ENCODE measurements around the gene THADA. TPM values are rescaled to one million over a fixed set of nuclear protein-coding genes. Genes with fewer than 3 reads are reported as not detected.

Gene THADA
- total RNA-seq, 1 donor from 2014 or later: 29.3 TPM

GRCh38 chr2:43438858-43439655 is 156.8 kb downstream of the THADA start:
- Histone ChIP-seq H3K9ac (no peak overlapping the region), H3K36me3 (no peaks in the 10 kb centered on the region), H3K4me3 (no peak overlapping the region), H3K79me2 (ENCODE audit: low read depth) (no peaks in the 10 kb centered on the region), H2AFZ (replicated peaks) (no peak overlapping the region), H3K27ac (no peak overlapping the region), H4K20me1 (ENCODE audit: low read depth) (no peaks in the 10 kb centered on the region), H3K9me3 (ENCODE audit: low read depth) (no peaks in the 10 kb centered on the region), H3K4me1 (no peaks in the 10 kb centered on the region), H3K27me3 (no peaks in the 10 kb centered on the region), H3K4me2 (no peak overlapping the region), H3F3A (ENCODE audit: low read depth) (no peaks in the 10 kb centered on the region)
- Mint-ChIP-seq H3K4me3 (no peak overlapping the region), H3K9me3 (no peaks in the 10 kb centered on the region), H3K4me1 (no peaks in the 10 kb centered on the region), H3K36me3 (peaks cover 3% of the 10 kb centered on the region), H3K27me3 (ENCODE audit: insufficient read depth, low read depth) (peaks cover 5% of the 10 kb centered on the region), H3K27ac (no peak overlapping the region)
- TF ChIP-seq CTCF (IDR thresholded peaks at IDR 0.05): no peak
- DNase-seq (ENCODE audit: low spot score): no peak

- Mint-ChIP-seq H3K9me3 (no peaks in the 10 kb centered on the region), H3K4me3 (no peak overlapping the region), H3K27me3 (ENCODE audit: insufficient read depth, low read depth) (peaks cover 5% of the 10 kb centered on the region), H3K27ac (no peak overlapping the region), H3K36me3 (peaks cover 6% of the 10 kb centered on the region), H3K4me1 (no peaks in the 10 kb centered on the region)
- Histone ChIP-seq H3K4me2 (no peak overlapping the region), H3K9ac (no peak overlapping the region), H3K79me2 (ENCODE audit: low read depth) (no peaks in the 10 kb centered on the region), H3K27ac (no peak overlapping the region), H4K20me1 (ENCODE audit: low read depth) (no peaks in the 10 kb centered on the region), H3K4me3 (no peak overlapping the region), H3K27me3 (no peaks in the 10 kb centered on the region), H3F3A (ENCODE audit: low read depth) (no peaks in the 10 kb centered on the region), H3K36me3 (no peaks in the 10 kb centered on the region), H2AFZ (replicated peaks) (no peak overlapping the region), H3K4me1 (no peaks in the 10 kb centered on the region), H3K9me3 (ENCODE audit: low read depth) (no peaks in the 10 kb centered on the region)
- no peak for DNase-seq (ENCODE audit: low spot score)
- TF ChIP-seq EZH2phosphoT487 (IDR thresholded peaks at IDR 0.05): no peak
- TF ChIP-seq EZH2 (IDR thresholded peaks at IDR 0.05): no peak
Measured at GRCh38 chr2:43438342-43438741, 157.5 kb downstream of the THADA start.

GRCh38 chr2:43437363-43437762 is 158.5 kb downstream of the THADA start:
- TF ChIP-seq CTCF (IDR thresholded peaks at IDR 0.05): no peak
- no peak for TF ChIP-seq EZH2phosphoT487 (IDR thresholded peaks at IDR 0.05)
- no peak for TF ChIP-seq EZH2 (IDR thresholded peaks at IDR 0.05)
- Histone ChIP-seq H2AFZ (replicated peaks) (no peak overlapping the region), H4K20me1 (ENCODE audit: low read depth) (no peaks in the 10 kb centered on the region), H3K4me1 (no peaks in the 10 kb centered on the region), H3K4me2 (no peak overlapping the region), H3K4me3 (no peak overlapping the region), H3K36me3 (no peaks in the 10 kb centered on the region), H3K27ac (no peak overlapping the region), H3K9ac (no peak overlapping the region), H3F3A (ENCODE audit: low read depth) (no peaks in the 10 kb centered on the region), H3K9me3 (ENCODE audit: low read depth) (no peaks in the 10 kb centered on the region), H3K27me3 (no peaks in the 10 kb centered on the region), H3K79me2 (ENCODE audit: low read depth) (no peaks in the 10 kb centered on the region)
- Mint-ChIP-seq H3K27me3 (ENCODE audit: insufficient read depth, low read depth) (peaks cover 5% of the 10 kb centered on the region), H3K9me3 (no peaks in the 10 kb centered on the region), H3K4me3 (no peak overlapping the region), H3K27ac (no peak overlapping the region), H3K4me1 (no peaks in the 10 kb centered on the region), H3K36me3 (peaks cover 6% of the 10 kb centered on the region)
- DNase-seq (ENCODE audit: low spot score): no peak

- Histone ChIP-seq H3F3A (ENCODE audit: low read depth) (no peaks in the 10 kb centered on the region), H4K20me1 (ENCODE audit: low read depth) (no peaks in the 10 kb centered on the region), H2AFZ (replicated peaks) (no peak overlapping the region), H3K9ac (no peak overlapping the region), H3K4me1 (no peaks in the 10 kb centered on the region), H3K36me3 (no peaks in the 10 kb centered on the region), H3K4me2 (no peak overlapping the region), H3K79me2 (ENCODE audit: low read depth) (no peaks in the 10 kb centered on the region), H3K27ac (no peak overlapping the region), H3K9me3 (ENCODE audit: low read depth) (no peaks in the 10 kb centered on the region), H3K27me3 (no peaks in the 10 kb centered on the region), H3K4me3 (no peak overlapping the region)
- TF ChIP-seq CTCF (IDR thresholded peaks at IDR 0.05): no peak
- no peak for TF ChIP-seq EZH2phosphoT487 (IDR thresholded peaks at IDR 0.05)
- TF ChIP-seq EZH2 (IDR thresholded peaks at IDR 0.05): no peak
- Mint-ChIP-seq H3K36me3 (peaks cover 2% of the 10 kb centered on the region), H3K9me3 (no peaks in the 10 kb centered on the region), H3K4me1 (no peaks in the 10 kb centered on the region), H3K27ac (no peak overlapping the region), H3K4me3 (no peak overlapping the region), H3K27me3 (ENCODE audit: insufficient read depth, low read depth) (no peaks in the 10 kb centered on the region)
- no peak for DNase-seq (ENCODE audit: low spot score)
Measured at GRCh38 chr2:43436431-43436830, 159.4 kb downstream of the THADA start.

Measured in neural progenitor cell (in vitro differentiated cells).